NCI-H2081 treated with DMSO at 0.1 percent for 48 hours (cell line): ENCODE results near the gene DOCK4.
"Not testable (repeated sequence)": the region's sequence is repeated elsewhere in the genome, so short reads cannot be mapped to it uniquely, and the experiment has no call there.

Experiments
- DNase-seq: peaks from one replicate; lab custom pipeline; 2025; lab: John Stamatoyannopoulos, UW

The DOCK4 gene

GRCh38 chr7:112132051-112132694 is 74.0 kb downstream of the DOCK4 start:
- no peak for DNase-seq

- DNase-seq: no peak
Measured at GRCh38 chr7:112130729-112131410, 75.3 kb downstream of the DOCK4 start.

GRCh38 chr7:112129655-112130323 is 76.4 kb downstream of the DOCK4 start:
- no peak for DNase-seq

- DNase-seq: not testable (repeated sequence)
Measured at GRCh38 chr7:112128461-112129425, 77.5 kb downstream of the DOCK4 start.

- not testable (repeated sequence) for DNase-seq
Measured at GRCh38 chr7:112128041-112128440, 78.2 kb downstream of the DOCK4 start.

GRCh38 chr7:112125250-112125649 is 80.9 kb downstream of the DOCK4 start:
- no peak for DNase-seq

- DNase-seq: no peak
Measured at GRCh38 chr7:112124061-112124766, 82.0 kb downstream of the DOCK4 start.

GRCh38 chr7:112122798-112123197 is 83.4 kb downstream of the DOCK4 start:
- DNase-seq: no peak

- no peak for DNase-seq
Measured at GRCh38 chr7:112122144-112122543, 84.1 kb downstream of the DOCK4 start.

- no peak for DNase-seq
Measured at GRCh38 chr7:112121318-112121717, 84.9 kb downstream of the DOCK4 start.

- DNase-seq: no peak
Measured at GRCh38 chr7:112120696-112121217, 85.4 kb downstream of the DOCK4 start.

GRCh38 chr7:112118581-112119566 is 87.3 kb downstream of the DOCK4 start:
- no peak for DNase-seq

- DNase-seq: peak; percentile 47
Measured at GRCh38 chr7:112116894-112117293, 89.3 kb downstream of the DOCK4 start.

GRCh38 chr7:112116358-112116757 is 89.8 kb downstream of the DOCK4 start:
- DNase-seq: no peak

GRCh38 chr7:112115880-112116279 is 90.3 kb downstream of the DOCK4 start:
- DNase-seq: no peak

- no peak for DNase-seq
Measured at GRCh38 chr7:112113913-112114575, 92.2 kb downstream of the DOCK4 start.

- DNase-seq: no peak
Measured at GRCh38 chr7:112112822-112113255, 93.4 kb downstream of the DOCK4 start.

- DNase-seq: no peak
Measured at GRCh38 chr7:112110651-112111050, 95.5 kb downstream of the DOCK4 start.

GRCh38 chr7:112110175-112110574 is 96.0 kb downstream of the DOCK4 start:
- no peak for DNase-seq
